Stimulated activated naive B cell treated with anti-CD40 and anti-IgM and Interleukin-4, amounts not matched to agents 10 μg/mL and 1 μg/mL and 100 μg/mL, for 72 hours (primary cell): ENCODE measurements around the gene FLYWCH1.
"Not testable (repeated sequence)": the region's sequence is repeated elsewhere in the genome, so short reads cannot be mapped to it uniquely, and the experiment has no call there.

Experiments
- ATAC-seq, 2 donors: fragments of 150-1000 bp; cut with Tn5 transposase; replicated peaks; 2 replicates each; pipeline ENCODE4 v1.10.0; 2021; ENCODE audit warnings: moderate library complexity in 1 of 2
- DNase-seq: peaks from one replicate; pipeline ENCODE4 v3.0.0; 2021
- H3K27ac Mint-ChIP-seq: one replicate; pipeline ENCODE4 v1.8.0; 2022; ENCODE audit warnings: mild to moderate bottlenecking, mixed read lengths
- H3K27me3 Mint-ChIP-seq, 2 donors: one replicate each; pipeline ENCODE4 v1.8.0; 2022; ENCODE audit warnings: mixed read lengths in 2 of 2
- H3K36me3 Mint-ChIP-seq, 2 donors: one replicate each; pipeline ENCODE4 v1.8.0; 2022; ENCODE audit warnings: mixed read lengths in 2 of 2, mild to moderate bottlenecking in 1 of 2
- H3K4me1 Mint-ChIP-seq, 2 donors: one replicate each; pipeline ENCODE4 v1.8.0; 2022; ENCODE audit warnings: mixed read lengths in 2 of 2, mild to moderate bottlenecking in 1 of 2
- H3K4me3 Mint-ChIP-seq, 2 donors: one replicate each; pipeline ENCODE4 v1.8.0; 2022; ENCODE audit warnings: mild to moderate bottlenecking in 2 of 2, mixed read lengths in 2 of 2, moderate library complexity in 1 of 2
- H3K9me3 Mint-ChIP-seq, 2 donors: one replicate each; pipeline ENCODE4 v1.8.0; 2022; ENCODE audit warnings: mixed read lengths in 2 of 2, mild to moderate bottlenecking in 1 of 2

Gene FLYWCH1

DNA sequence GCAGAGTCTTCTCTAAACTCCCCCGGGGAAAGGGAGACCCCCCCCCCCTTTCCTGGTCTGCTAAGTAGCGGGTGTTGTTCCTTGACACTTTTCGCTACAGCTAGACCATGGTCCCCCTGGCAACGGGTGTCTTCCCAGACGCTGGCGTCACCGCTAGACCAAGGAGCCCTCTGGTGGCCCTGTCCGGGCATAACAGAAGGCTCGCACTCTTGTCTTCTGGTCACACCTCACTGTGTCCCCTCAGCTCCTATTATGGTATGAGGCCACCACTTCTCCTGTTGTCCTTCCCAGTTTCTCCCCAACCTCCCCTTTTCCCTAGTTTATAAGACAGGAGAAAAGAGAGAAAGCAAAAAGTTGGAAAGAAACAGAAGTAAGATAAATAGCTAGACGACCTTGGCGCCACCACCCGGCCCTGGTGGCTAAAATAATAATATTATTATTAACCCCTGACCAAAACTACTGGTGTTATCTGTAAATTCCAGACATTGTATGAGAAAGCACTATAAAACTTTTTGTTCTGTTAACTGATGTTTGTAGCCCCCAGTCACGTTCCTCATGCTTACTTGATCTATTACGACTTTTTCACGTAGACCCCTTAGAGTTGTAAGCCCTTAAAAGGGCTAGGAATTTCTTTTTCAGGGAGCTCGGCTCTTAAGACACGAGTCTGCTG lies 4.5 kb upstream of the FLYWCH1 start:
- not testable (repeated sequence) for H3K9me3 Mint-ChIP-seq, ATAC-seq, H3K36me3 Mint-ChIP-seq, H3K27me3 Mint-ChIP-seq, H3K4me3 Mint-ChIP-seq
- DNase-seq = peak; percentile 29
- peak overlapping the region; percentile 79 for H3K27ac Mint-ChIP-seq
- peaks cover 20 to 47% of the 10 kb centered on the region in 2 donors for H3K4me1 Mint-ChIP-seq

DNA sequence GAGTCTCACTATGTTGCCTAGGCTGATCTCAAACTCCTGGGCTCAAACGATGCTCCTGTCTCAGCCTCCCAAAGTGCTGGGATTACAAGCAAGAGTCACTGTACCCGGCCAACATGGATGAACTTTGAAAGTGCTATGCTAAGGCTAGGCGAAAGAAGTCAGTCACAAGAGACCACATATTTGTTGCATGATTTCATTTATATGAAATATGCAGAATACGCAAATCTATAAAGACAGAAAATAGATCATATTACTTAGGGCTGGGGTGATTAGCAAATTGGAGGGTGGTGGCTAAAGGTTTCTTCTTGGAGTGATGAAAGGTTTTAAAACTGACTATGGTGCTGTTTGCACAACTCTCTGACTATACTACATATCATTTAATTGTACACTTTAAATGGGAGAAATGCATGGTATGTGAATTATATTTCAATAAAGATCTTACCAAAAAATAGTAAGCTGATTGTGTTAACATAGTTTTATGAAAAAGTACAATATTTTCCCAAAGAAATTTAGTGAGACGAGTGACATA lies 1.2 kb upstream of the FLYWCH1 start:
- no peak for ATAC-seq
- H3K4me3 Mint-ChIP-seq = peak overlapping the region in 1 of 2 donors; percentile 3

DNA sequence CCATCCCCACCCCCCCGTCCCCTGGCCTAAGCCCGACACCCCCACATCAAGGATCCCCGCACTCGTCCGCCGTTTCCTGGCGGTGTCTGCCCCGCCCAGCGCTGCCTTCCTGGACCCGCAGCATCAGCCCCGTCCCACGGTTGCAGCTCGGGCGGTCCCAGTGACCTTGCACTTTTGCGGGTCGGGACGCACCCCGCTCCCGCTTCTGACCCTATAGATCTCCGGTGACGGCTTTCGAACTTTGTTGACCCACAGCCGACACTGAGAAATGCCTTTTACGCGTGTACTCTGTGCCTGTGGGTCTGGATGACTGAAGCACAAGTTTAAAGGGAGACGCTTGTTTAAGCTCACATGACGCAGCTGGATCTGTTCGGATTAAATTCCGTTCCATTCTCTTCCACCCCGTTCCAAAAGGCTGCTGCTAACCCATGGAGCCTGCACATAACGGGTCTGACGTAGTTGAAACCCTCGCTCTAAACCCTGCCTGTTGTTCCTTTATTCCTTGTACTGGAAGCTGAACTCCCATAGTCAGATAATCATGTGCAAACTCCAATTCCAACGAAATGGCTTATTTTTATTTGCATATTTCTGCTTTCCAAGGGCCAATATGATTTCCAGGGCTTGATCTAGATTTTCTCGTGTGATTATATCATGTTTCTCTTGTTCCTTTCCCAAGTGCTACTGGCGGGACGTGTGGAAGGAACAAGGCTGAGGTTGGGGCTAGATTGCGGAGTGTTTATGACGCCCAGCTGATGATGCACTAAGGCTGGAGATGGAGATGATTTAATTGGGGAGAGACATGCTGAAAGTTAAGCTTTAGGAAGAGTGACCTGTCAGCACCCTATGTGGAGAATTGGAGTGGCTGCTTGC lies 834 bp downstream of the FLYWCH1 start:
- DNase-seq = no peak

More for the DNA sequence above, 1.2 kb upstream of the FLYWCH1 start:
- H3K4me1 Mint-ChIP-seq = peaks cover 24 to 45% of the 10 kb centered on the region in 2 donors
- no peak overlapping the region for H3K27ac Mint-ChIP-seq
- H3K27me3 Mint-ChIP-seq = no peaks in the 10 kb centered on the region
- peaks cover 0 to 4% of the 10 kb centered on the region in 2 donors for H3K9me3 Mint-ChIP-seq
- peaks cover 3 to 4% of the 10 kb centered on the region in 2 donors for H3K36me3 Mint-ChIP-seq
- DNase-seq = no peak

DNA sequence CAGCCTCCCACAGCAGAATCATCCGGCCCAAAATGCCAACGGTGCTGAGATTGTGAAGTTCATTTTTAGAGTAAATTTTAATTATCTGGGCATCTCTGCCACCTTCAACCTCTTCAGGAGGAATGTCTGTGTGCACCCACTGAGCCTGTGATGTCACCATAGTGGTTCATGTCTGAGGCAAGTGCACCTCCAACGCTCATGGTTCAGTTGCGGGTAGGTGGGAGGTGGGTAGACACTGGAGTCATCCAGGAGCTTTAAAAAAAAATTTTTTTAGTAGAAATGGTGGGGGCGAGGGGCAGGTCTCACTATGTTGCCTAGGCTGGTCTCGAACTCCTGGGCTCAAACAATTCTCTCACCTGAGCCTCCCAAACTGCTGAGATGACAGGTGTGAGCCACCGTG lies 1.9 kb downstream of the FLYWCH1 start:
- no peak overlapping the region for H3K4me3 Mint-ChIP-seq
- no peak overlapping the region for H3K27ac Mint-ChIP-seq
- H3K27me3 Mint-ChIP-seq = no peaks in the 10 kb centered on the region
- H3K9me3 Mint-ChIP-seq = no peaks in the 10 kb centered on the region
- peaks cover 4 to 10% of the 10 kb centered on the region in 2 donors for H3K36me3 Mint-ChIP-seq
- ATAC-seq = no peak
- H3K4me1 Mint-ChIP-seq = peaks cover 12 to 25% of the 10 kb centered on the region in 2 donors
- DNase-seq = no peak

More for the DNA sequence above, 834 bp downstream of the FLYWCH1 start:
- Mint-ChIP-seq H3K9me3 (no peaks in the 10 kb centered on the region), H3K27me3 (no peaks in the 10 kb centered on the region), H3K27ac (peak overlapping the region; percentile 88), H3K4me3 (peak overlapping the region; percentile 87 to 94), H3K4me1 (peaks cover 12 to 26% of the 10 kb centered on the region in 2 donors), H3K36me3 (peaks cover 4 to 6% of the 10 kb centered on the region in 2 donors)
- peak; percentile 35 to 37 for ATAC-seq

GRCh38 chr16:2914233-2914632 lies 2.5 kb downstream of the FLYWCH1 start:
- Mint-ChIP-seq H3K36me3 (peaks cover 7 to 12% of the 10 kb centered on the region in 2 donors), H3K4me1 (peaks cover 12 to 25% of the 10 kb centered on the region in 2 donors), H3K4me3 (no peak overlapping the region), H3K27ac (peak overlapping the region; percentile 71), H3K9me3 (no peaks in the 10 kb centered on the region), H3K27me3 (no peaks in the 10 kb centered on the region)
- ATAC-seq (no peak), DNase-seq (no peak)

- ATAC-seq = no peak
- Mint-ChIP-seq H3K4me3 (no peak overlapping the region), H3K27ac (peak overlapping the region; percentile 59), H3K4me1 (peaks cover 14 to 31% of the 10 kb centered on the region in 2 donors), H3K27me3 (no peaks in the 10 kb centered on the region), H3K36me3 (peaks cover 14 to 19% of the 10 kb centered on the region in 2 donors), H3K9me3 (no peaks in the 10 kb centered on the region)
- DNase-seq = no peak
Observed at GRCh38 chr16:2915196-2915929, 3.6 kb downstream of the FLYWCH1 start.

- Mint-ChIP-seq H3K9me3 (no peaks in the 10 kb centered on the region), H3K36me3 (peaks cover 24 to 26% of the 10 kb centered on the region in 2 donors), H3K4me3 (no peak overlapping the region), H3K27ac (no peak overlapping the region), H3K27me3 (no peaks in the 10 kb centered on the region), H3K4me1 (peaks cover 4 to 7% of the 10 kb centered on the region in 2 donors)
- DNase-seq (peak; percentile 35), ATAC-seq (peak; percentile 42 to 54)
Observed at GRCh38 chr16:2919511-2920255, 8.0 kb downstream of the FLYWCH1 start.

GRCh38 chr16:2923481-2923880 lies 11.8 kb downstream of the FLYWCH1 start:
- no peak for DNase-seq
- Mint-ChIP-seq H3K27ac (no peak overlapping the region), H3K4me1 (peaks cover 10 to 22% of the 10 kb centered on the region in 2 donors), H3K9me3 (no peaks in the 10 kb centered on the region), H3K4me3 (no peak overlapping the region), H3K27me3 (no peaks in the 10 kb centered on the region), H3K36me3 (peaks cover 18 to 24% of the 10 kb centered on the region in 2 donors)
- ATAC-seq = no peak

GRCh38 chr16:2924901-2925755 lies 13.4 kb downstream of the FLYWCH1 start:
- no peaks in the 10 kb centered on the region for H3K27me3 Mint-ChIP-seq
- peaks cover 8 to 15% of the 10 kb centered on the region in 2 donors for H3K4me1 Mint-ChIP-seq
- H3K4me3 Mint-ChIP-seq = no peak overlapping the region
- DNase-seq (no peak), ATAC-seq (no peak)
- H3K27ac Mint-ChIP-seq = no peak overlapping the region
- H3K36me3 Mint-ChIP-seq = peaks cover 14 to 17% of the 10 kb centered on the region in 2 donors
- no peaks in the 10 kb centered on the region for H3K9me3 Mint-ChIP-seq

DNA sequence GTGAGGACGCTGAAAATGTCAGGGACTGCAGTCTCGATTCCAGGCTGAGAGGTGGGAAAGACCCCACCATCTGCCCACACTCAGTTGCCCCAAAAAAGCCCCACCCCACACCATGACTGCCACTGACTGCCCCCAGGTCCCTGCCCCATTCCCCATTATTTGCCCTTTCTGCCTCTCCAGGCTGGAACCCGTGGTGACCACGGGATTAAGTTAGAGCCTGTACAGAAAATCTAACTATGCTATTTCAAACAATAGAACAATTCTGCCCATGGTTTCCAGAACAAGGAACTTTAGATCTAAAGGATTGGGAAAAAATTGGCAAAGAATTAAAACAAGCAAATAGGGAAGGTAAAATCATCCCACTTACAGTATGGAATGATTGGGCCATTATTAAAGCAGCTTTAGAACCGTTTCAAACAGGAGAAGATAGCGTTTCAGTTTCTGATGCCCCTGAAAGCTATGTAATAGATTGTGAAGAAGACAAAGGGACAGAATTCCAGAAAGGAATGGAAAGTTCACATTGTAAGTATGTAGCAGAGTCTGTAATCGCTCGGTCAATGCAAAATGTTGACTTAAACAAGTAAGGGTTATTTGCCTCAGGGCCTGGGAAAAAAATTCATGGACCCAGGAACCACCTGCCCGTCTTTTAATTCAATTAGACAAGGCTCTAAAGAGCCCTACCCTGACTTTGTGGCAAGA lies 14.4 kb downstream of the FLYWCH1 start:
- Mint-ChIP-seq H3K27ac (no peak overlapping the region), H3K36me3 (peaks cover 14 to 20% of the 10 kb centered on the region in 2 donors), H3K27me3 (no peaks in the 10 kb centered on the region), H3K4me1 (peaks cover 8 to 15% of the 10 kb centered on the region in 2 donors), H3K9me3 (no peaks in the 10 kb centered on the region), H3K4me3 (no peak overlapping the region)
- no peak for ATAC-seq
- DNase-seq = no peak

DNA sequence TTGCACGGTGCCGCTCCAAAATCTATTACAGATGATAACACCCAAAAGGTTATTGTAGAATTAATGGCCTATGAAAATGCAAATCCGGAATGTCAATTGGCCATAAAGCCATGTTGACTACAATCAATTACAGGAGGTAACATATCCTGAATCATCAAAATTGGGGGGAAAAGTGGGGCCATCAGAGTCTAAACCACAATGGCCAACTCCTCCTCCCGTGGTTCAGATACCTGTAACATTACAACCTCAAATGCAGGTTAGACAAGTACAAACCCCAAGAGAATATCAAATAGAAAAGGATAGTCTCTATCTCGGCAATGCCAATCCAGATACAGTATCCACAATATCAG lies 14.9 kb downstream of the FLYWCH1 start:
- no peak for DNase-seq
- no peak for ATAC-seq
- peaks cover 14 to 20% of the 10 kb centered on the region in 2 donors for H3K36me3 Mint-ChIP-seq
- H3K4me3 Mint-ChIP-seq = peak overlapping the region; percentile 62 to 64
- H3K27ac Mint-ChIP-seq = no peak overlapping the region
- peaks cover 8 to 15% of the 10 kb centered on the region in 2 donors for H3K4me1 Mint-ChIP-seq
- no peaks in the 10 kb centered on the region for H3K27me3 Mint-ChIP-seq
- no peaks in the 10 kb centered on the region for H3K9me3 Mint-ChIP-seq

DNA sequence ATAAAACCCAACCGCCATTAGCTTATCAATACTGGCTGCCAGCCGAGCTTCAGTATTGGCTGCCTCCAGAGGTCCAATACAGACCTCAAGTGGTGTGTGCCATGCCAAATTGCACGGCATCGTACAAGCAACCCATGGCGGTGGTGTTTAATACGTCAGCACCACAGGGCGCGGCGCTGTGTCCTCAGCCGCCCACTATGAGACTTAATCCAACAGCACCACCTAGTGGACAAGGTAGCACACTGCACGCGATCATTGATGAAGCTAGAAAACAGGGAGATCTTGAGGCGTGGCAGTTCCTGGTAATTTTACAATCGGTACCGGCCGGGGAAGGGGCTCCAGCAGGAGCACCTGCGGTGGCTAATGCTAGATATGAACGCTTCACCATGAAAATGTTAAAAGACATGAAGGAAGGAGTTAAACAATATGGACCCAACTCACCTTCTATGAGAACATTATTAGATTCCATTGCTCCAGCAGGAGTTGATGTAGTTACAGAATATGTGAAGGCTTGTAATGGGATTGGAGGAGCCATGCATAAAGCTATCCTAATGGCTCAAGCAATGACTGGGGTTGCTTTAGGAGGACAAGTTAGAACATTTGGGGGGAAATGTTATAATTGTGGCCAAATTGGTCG lies 15.4 kb downstream of the FLYWCH1 start:
- ATAC-seq (peak; percentile 99 to 100), DNase-seq (peak; percentile 78)
- Mint-ChIP-seq H3K36me3 (peaks cover 12 to 16% of the 10 kb centered on the region in 2 donors), H3K9me3 (no peaks in the 10 kb centered on the region), H3K4me3 (peak overlapping the region; percentile 62 to 64), H3K4me1 (peaks cover 8 to 15% of the 10 kb centered on the region in 2 donors), H3K27ac (peak overlapping the region; percentile 4), H3K27me3 (no peaks in the 10 kb centered on the region)
